Erythroblast (primary cell): Measurements from ENCODE around the gene MAPK14.

ENCODE experiments used
- GATA1 ChIP-seq: IDR thresholded peaks from 2 replicates; pipeline ENCODE4 v1.6.1; 2011; ENCODE audit warnings: low read depth, mild to moderate bottlenecking, control low read depth, low read length, moderate library complexity
- POLR2A ChIP-seq: IDR thresholded peaks from 2 replicates; pipeline ENCODE4 v1.6.1; 2011; ENCODE audit warnings: mild to moderate bottlenecking, low read length

- TF ChIP-seq POLR2A = no peak
- TF ChIP-seq GATA1 = no peak
Measured at GRCh38 chr6:36130667-36131510, 103.3 kb downstream of the MAPK14 start.
